SU-DHL-6 (cell line): ENCODE results near the gene ZNF668.

Experiments used
- EZH2phosphoT487 ChIP-seq: fragments of 200-600 bp; sonication (generic), shearing (Covaris generic); conservative IDR thresholded peaks from 2 replicates; pipeline ENCODE4 v1.6.1; 2018; ENCODE audit warnings: mild to moderate bottlenecking, antibody characterized with exemption, low read length, moderate library complexity, mixed read lengths
- TF ChIP-seq, protein P1 (sequence below): fragments of 200-600 bp; sonication (generic); IDR thresholded peaks from one replicate; pipeline ENCODE4 v1.5.1; 2017; ENCODE audit warnings: antibody characterized with exemption, mild to moderate bottlenecking, low read length, moderate library complexity; ENCODE audit not compliant: insufficient read depth, poor library complexity, severe bottlenecking

DNA sequence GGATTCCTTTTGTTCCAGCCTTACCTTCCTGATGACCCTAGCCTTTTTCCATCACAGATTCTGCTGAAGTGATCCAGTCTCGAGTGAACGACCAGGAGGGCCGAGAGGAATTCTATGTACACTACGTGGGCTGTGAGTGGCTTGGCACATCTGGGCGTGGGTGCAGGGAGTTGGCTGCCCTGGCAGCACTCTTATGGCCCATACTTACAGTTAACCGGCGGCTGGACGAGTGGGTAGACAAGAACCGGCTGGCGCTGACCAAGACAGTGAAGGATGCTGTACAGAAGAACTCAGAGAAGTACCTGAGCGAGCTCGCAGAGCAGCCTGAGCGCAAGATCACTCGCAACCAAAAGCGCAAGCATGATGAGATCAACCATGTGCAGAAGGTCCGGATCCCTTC lies 46.1 kb upstream of the ZNF668 start:
- TF ChIP-seq EZH2phosphoT487: no peak
- TF ChIP-seq, protein P1, sequence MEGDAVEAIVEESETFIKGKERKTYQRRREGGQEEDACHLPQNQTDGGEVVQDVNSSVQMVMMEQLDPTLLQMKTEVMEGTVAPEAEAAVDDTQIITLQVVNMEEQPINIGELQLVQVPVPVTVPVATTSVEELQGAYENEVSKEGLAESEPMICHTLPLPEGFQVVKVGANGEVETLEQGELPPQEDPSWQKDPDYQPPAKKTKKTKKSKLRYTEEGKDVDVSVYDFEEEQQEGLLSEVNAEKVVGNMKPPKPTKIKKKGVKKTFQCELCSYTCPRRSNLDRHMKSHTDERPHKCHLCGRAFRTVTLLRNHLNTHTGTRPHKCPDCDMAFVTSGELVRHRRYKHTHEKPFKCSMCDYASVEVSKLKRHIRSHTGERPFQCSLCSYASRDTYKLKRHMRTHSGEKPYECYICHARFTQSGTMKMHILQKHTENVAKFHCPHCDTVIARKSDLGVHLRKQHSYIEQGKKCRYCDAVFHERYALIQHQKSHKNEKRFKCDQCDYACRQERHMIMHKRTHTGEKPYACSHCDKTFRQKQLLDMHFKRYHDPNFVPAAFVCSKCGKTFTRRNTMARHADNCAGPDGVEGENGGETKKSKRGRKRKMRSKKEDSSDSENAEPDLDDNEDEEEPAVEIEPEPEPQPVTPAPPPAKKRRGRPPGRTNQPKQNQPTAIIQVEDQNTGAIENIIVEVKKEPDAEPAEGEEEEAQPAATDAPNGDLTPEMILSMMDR: no peak
